OCI-LY1 (cell line): ENCODE data around the gene MIF.

Experiments
- CTCF ChIP-seq: fragments of 200-600 bp; sonication (generic), shearing (Covaris generic); IDR thresholded peaks from 2 replicates; pipeline ENCODE4 v1.5.1; 2017; ENCODE audit warnings: mild to moderate bottlenecking, antibody characterized with exemption, low read length, moderate library complexity, mixed read lengths
- EZH2 ChIP-seq: fragments of 200-600 bp; sonication (generic), shearing (Covaris generic); IDR thresholded peaks from 2 replicates; pipeline ENCODE4 v1.8.0; 2017; ENCODE audit warnings: borderline replicate concordance, mixed run types, mild to moderate bottlenecking, antibody characterized with exemption, low read length, moderate library complexity, mixed read lengths

DNA sequence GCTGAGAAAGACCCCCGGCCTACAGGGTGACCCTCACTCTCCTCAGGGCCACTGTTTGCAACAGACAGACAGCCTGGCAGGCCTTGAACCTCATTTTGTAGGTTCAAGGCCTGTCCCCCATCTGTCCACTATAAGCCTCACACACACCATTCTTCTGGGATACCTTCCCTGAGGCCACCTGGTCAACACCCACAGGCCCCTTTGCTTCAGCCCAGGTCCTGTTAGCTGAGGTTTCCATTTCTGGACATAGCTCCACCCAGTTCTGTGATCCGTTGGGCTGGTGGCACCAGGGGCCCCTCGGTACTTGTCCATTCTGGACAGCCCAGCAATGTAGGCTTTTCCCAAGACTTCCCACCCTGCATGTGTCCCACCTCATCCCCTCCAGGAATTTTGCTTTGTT, 3.1 kb downstream of the MIF start:
- no peak for TF ChIP-seq EZH2
- TF ChIP-seq CTCF = no peak
